Karpas-422 (cell line): ENCODE results near the gene MAPK14. TPM values are rescaled to one million over a fixed set of nuclear protein-coding genes. Genes with fewer than 3 reads are reported as not detected.
"Not testable (repeated sequence)": the region's sequence is repeated elsewhere in the genome, so short reads cannot be mapped to it uniquely, and the experiment has no call there.

Experiments used
- DNase-seq: peaks from one replicate; pipeline ENCODE4 v3.0.0-alpha.2; 2015
- H2AFZ ChIP-seq: fragments of 200-600 bp; sonication (generic); 2 replicates; pipeline ENCODE4 v1.6.1; 2014; ENCODE audit warnings: antibody characterized with exemption, low read length, mixed read lengths
- H3K27ac ChIP-seq: fragments of 200-600 bp; sonication (generic); 2 replicates; pipeline ENCODE4 v1.5.1; 2014; ENCODE audit warnings: mild to moderate bottlenecking, low read length, moderate library complexity
- H3K27me3 ChIP-seq: fragments of 200-600 bp; sonication (generic); 2 replicates; pipeline ENCODE4 v1.6.1; 2014; ENCODE audit warnings: low read length, mixed read lengths
- H3K36me3 ChIP-seq: fragments of 200-600 bp; sonication (generic); 2 replicates; pipeline ENCODE4 v1.6.1; 2014; ENCODE audit warnings: low read length, mixed read lengths; ENCODE audit not compliant: insufficient read depth
- H3K4me1 ChIP-seq: fragments of 200-600 bp; sonication (generic); 2 replicates; pipeline ENCODE4 v1.6.1; 2014; ENCODE audit warnings: mild to moderate bottlenecking, low read length, mixed read lengths
- H3K4me2 ChIP-seq: fragments of 200-600 bp; sonication (generic); 2 replicates; pipeline ENCODE4 v1.6.1; 2014; ENCODE audit warnings: low read length, low read depth, mild to moderate bottlenecking; ENCODE audit not compliant: poor library complexity, severe bottlenecking
- H3K4me3 ChIP-seq: fragments of 200-600 bp; sonication (generic); 2 replicates; pipeline ENCODE4 v1.5.1; 2014; ENCODE audit warnings: mild to moderate bottlenecking, antibody characterized with exemption, low read length, mixed read lengths
- H3K79me2 ChIP-seq: fragments of 200-600 bp; sonication (generic); 2 replicates; pipeline ENCODE4 v1.6.1; 2014; ENCODE audit warnings: mild to moderate bottlenecking, low read length, mixed read lengths
- H3K9ac ChIP-seq: fragments of 200-600 bp; sonication (generic); 2 replicates; pipeline ENCODE4 v1.6.0; 2014; ENCODE audit warnings: low read length
- H3K9me2 ChIP-seq: fragments of 200-600 bp; sonication (generic), shearing (Covaris generic); replicated peaks from 2 replicates; pipeline ENCODE4 v1.6.0; 2014; ENCODE audit warnings: mild to moderate bottlenecking, low read length, moderate library complexity; ENCODE audit not compliant: insufficient read depth
- H3K9me3 ChIP-seq: fragments of 300-700, 200-600 bp; sonication (generic); 2 replicates; pipeline ENCODE4 v1.6.1; 2014; ENCODE audit warnings: low read length, mixed read lengths
- H4K20me1 ChIP-seq: fragments of 200-600 bp; sonication (generic); 2 replicates; pipeline ENCODE4 v1.6.1; 2014; ENCODE audit warnings: mild to moderate bottlenecking, antibody characterized with exemption, low read length, low read depth; ENCODE audit not compliant: insufficient read depth
- total RNA-seq: library from RNA; depleted of rRNA; stranded (reverse); fragments of >200 nt; shearing (Covaris generic); gene quantifications from 2 replicates; pipeline ENCODE4 v1.2.3, GENCODE V29; 2014; ENCODE audit warnings: low replicate concordance

The MAPK14 gene
- total RNA-seq, 1 experiment from 2014 or later, result 56.1 TPM

GRCh38 chr6:36128793-36129192 is 101.2 kb downstream of the MAPK14 start:
- H3K4me1 ChIP-seq, result peaks cover 31% of the 10 kb centered on the region
- no peaks in the 10 kb centered on the region for H3K79me2 ChIP-seq
- no peak overlapping the region for H3K4me2 ChIP-seq
- DNase-seq, result no peak
- H3K36me3 ChIP-seq, result no peaks in the 10 kb centered on the region
- no peaks in the 10 kb centered on the region for H4K20me1 ChIP-seq
- no peak overlapping the region for H3K9ac ChIP-seq
- H3K4me3 ChIP-seq, result no peak overlapping the region
- no peak overlapping the region for H3K27ac ChIP-seq
- H2AFZ ChIP-seq, result no peak overlapping the region
- no peaks in the 10 kb centered on the region for H3K9me3 ChIP-seq
- H3K9me2 ChIP-seq, result no peaks in the 10 kb centered on the region
- no peaks in the 10 kb centered on the region for H3K27me3 ChIP-seq

GRCh38 chr6:36129334-36129733 is 101.7 kb downstream of the MAPK14 start:
- H2AFZ ChIP-seq, H4K20me1 ChIP-seq, H3K4me2 ChIP-seq, H3K9me3 ChIP-seq, H3K36me3 ChIP-seq, H3K27me3 ChIP-seq, DNase-seq, H3K9ac ChIP-seq, H3K9me2 ChIP-seq, H3K27ac ChIP-seq, H3K79me2 ChIP-seq, H3K4me3 ChIP-seq: not testable (repeated sequence)
- peaks cover 31% of the 10 kb centered on the region for H3K4me1 ChIP-seq

- H3K27me3 ChIP-seq, result no peaks in the 10 kb centered on the region
- peaks cover 31% of the 10 kb centered on the region for H3K4me1 ChIP-seq
- peak within 1 kb of the TSS; percentile 64 for H3K9ac ChIP-seq
- H3K27ac ChIP-seq, result no peak within 1 kb of the TSS
- no peaks in the 10 kb centered on the region for H3K9me2 ChIP-seq
- no peaks in the 10 kb centered on the region for H3K9me3 ChIP-seq
- H3K36me3 ChIP-seq, result no peaks in the 10 kb centered on the region
- H4K20me1 ChIP-seq, result no peaks in the 10 kb centered on the region
- no peaks in the 10 kb centered on the region for H3K79me2 ChIP-seq
- H3K4me2 ChIP-seq, result peak within 1 kb of the TSS; percentile 74
- DNase-seq, result peak; percentile 59
- H3K4me3 ChIP-seq, result peak within 1 kb of the TSS; percentile 61; the same call in 1 of the 2 replicates
- H2AFZ ChIP-seq, result peak within 1 kb of the TSS; percentile 96; the same call in 1 of the 2 replicates
These were observed 102.5 kb downstream of the MAPK14 start, which contains the start of gene MAPK13 for GRCh38 chr6:36129941-36130666. TSS of gene MAPK13 (plus strand) at chr6:36130513. CDS start at chr6:36130583, 70 bp downstream.

- H3K9ac ChIP-seq, result peak overlapping the region; percentile 64
- no peaks in the 10 kb centered on the region for H3K9me3 ChIP-seq
- H3K27ac ChIP-seq, result no peak overlapping the region
- peaks cover 33% of the 10 kb centered on the region for H3K4me1 ChIP-seq
- DNase-seq, result no peak
- no peaks in the 10 kb centered on the region for H3K79me2 ChIP-seq
- no peaks in the 10 kb centered on the region for H3K9me2 ChIP-seq
- no peaks in the 10 kb centered on the region for H4K20me1 ChIP-seq
- H3K27me3 ChIP-seq, result no peaks in the 10 kb centered on the region
- no peaks in the 10 kb centered on the region for H3K36me3 ChIP-seq
- peak overlapping the region; percentile 74 for H3K4me2 ChIP-seq
- H3K4me3 ChIP-seq, result peak overlapping the region; percentile 61; the same call in 1 of the 2 replicates
- peak overlapping the region; percentile 96; the same call in 1 of the 2 replicates for H2AFZ ChIP-seq
These were observed 103.3 kb downstream of the MAPK14 start for GRCh38 chr6:36130667-36131510.

GRCh38 chr6:36131511-36132245 is 104.1 kb downstream of the MAPK14 start:
- H3K9ac ChIP-seq, result peak overlapping the region; percentile 64
- no peak overlapping the region for H3K27ac ChIP-seq
- peak overlapping the region; percentile 96; the same call in 1 of the 2 replicates for H2AFZ ChIP-seq
- peak overlapping the region; percentile 74 for H3K4me2 ChIP-seq
- H3K36me3 ChIP-seq, result no peaks in the 10 kb centered on the region
- no peaks in the 10 kb centered on the region for H3K79me2 ChIP-seq
- H3K9me2 ChIP-seq, result no peaks in the 10 kb centered on the region
- DNase-seq, result peak; percentile 64
- peak overlapping the region; percentile 61; the same call in 1 of the 2 replicates for H3K4me3 ChIP-seq
- no peaks in the 10 kb centered on the region for H4K20me1 ChIP-seq
- peaks cover 41% of the 10 kb centered on the region for H3K4me1 ChIP-seq
- H3K27me3 ChIP-seq, result no peaks in the 10 kb centered on the region
- H3K9me3 ChIP-seq, result no peaks in the 10 kb centered on the region

- peaks cover 41% of the 10 kb centered on the region for H3K4me1 ChIP-seq
- no peak overlapping the region for H3K9ac ChIP-seq
- H3K79me2 ChIP-seq, result no peaks in the 10 kb centered on the region
- no peaks in the 10 kb centered on the region for H4K20me1 ChIP-seq
- peak overlapping the region; percentile 74 for H3K4me2 ChIP-seq
- no peaks in the 10 kb centered on the region for H3K36me3 ChIP-seq
- no peak for DNase-seq
- H3K9me2 ChIP-seq, result no peaks in the 10 kb centered on the region
- H3K4me3 ChIP-seq, result no peak overlapping the region
- H3K9me3 ChIP-seq, result no peaks in the 10 kb centered on the region
- H3K27ac ChIP-seq, result no peak overlapping the region
- no peaks in the 10 kb centered on the region for H3K27me3 ChIP-seq
- H2AFZ ChIP-seq, result no peak overlapping the region
These were observed 104.8 kb downstream of the MAPK14 start for GRCh38 chr6:36132246-36132895.

GRCh38 chr6:36133148-36133547 is 105.5 kb downstream of the MAPK14 start:
- Histone ChIP-seq H3K9me2 (no peaks in the 10 kb centered on the region), H2AFZ (no peak overlapping the region), H4K20me1 (no peaks in the 10 kb centered on the region), H3K9me3 (no peaks in the 10 kb centered on the region), H3K4me1 (peaks cover 41% of the 10 kb centered on the region), H3K27ac (no peak overlapping the region), H3K79me2 (no peaks in the 10 kb centered on the region), H3K4me3 (no peak overlapping the region), H3K4me2 (no peak overlapping the region), H3K9ac (no peak overlapping the region), H3K27me3 (no peaks in the 10 kb centered on the region), H3K36me3 (no peaks in the 10 kb centered on the region)
- no peak for DNase-seq
